Activated naive CD4-positive, alpha-beta T cell treated with anti-CD3 and anti-CD28 coated beads, Interleukin-2, amount 50 U/mL, for 72 hours (primary cell): ENCODE results near the gene CLEC4E. TPM values are rescaled to one million over a fixed set of nuclear protein-coding genes. Genes with fewer than 3 reads are reported as not detected.
"Not testable (repeated sequence)": the region's sequence is repeated elsewhere in the genome, so short reads cannot be mapped to it uniquely, and the experiment has no call there.

Source experiments
- ATAC-seq, 2 donors: fragments of 150-1000 bp; cut with Tn5 transposase; 2 replicates each; pipeline ENCODE4 v1.10.0; 2021; ENCODE audit warnings: mild to moderate bottlenecking in 2 of 2, moderate library complexity in 2 of 2
- DNase-seq, 2 donors: peaks; one replicate each; pipeline ENCODE4 v3.0.0; 2021 to 2022; ENCODE audit warnings: low spot score in 2 of 2
- H3K27ac Mint-ChIP-seq, 2 donors: one replicate each; pipeline ENCODE4 v1.8.0; 2022; ENCODE audit warnings: mild to moderate bottlenecking in 2 of 2, mixed read lengths in 2 of 2
- H3K36me3 Mint-ChIP-seq, 2 donors: one replicate each; pipeline ENCODE4 v1.8.0; 2022; ENCODE audit warnings: mixed read lengths in 2 of 2
- H3K9me3 Mint-ChIP-seq, 2 donors: one replicate each; pipeline ENCODE4 v1.8.0; 2022; ENCODE audit warnings: mixed read lengths in 2 of 2
- total RNA-seq, 2 donors: library from RNA; stranded (reverse); gene quantifications; one replicate each; pipeline ENCODE4 v1.2.3, GENCODE V29; 2022

CLEC4E gene
- total RNA-seq, 2 donors from 2014 or later: not detected

DNA sequence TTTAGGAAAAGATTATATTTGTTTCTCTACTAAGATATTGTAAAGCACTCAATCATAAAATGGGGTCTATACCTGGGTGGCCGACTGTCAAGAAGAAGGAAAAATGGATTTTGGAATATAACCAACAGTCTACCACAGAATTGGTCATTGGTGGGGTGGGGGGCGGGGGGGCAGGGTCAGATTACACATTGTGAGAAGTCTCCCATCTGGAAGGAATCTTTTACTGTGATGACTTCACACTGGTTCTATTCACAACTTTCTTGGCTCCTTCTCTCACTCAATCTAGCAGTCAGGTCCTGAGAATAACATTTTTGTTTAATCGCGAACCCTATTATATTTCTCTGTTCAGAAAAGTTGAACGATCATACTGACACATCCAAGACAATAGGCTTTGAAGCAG is 8.7 kb upstream of the CLEC4E start:
- H3K27ac Mint-ChIP-seq: no peak overlapping the region
- no peaks in the 10 kb centered on the region for H3K36me3 Mint-ChIP-seq
- no peak for ATAC-seq
- H3K9me3 Mint-ChIP-seq: no peaks in the 10 kb centered on the region
- DNase-seq: no peak

DNA sequence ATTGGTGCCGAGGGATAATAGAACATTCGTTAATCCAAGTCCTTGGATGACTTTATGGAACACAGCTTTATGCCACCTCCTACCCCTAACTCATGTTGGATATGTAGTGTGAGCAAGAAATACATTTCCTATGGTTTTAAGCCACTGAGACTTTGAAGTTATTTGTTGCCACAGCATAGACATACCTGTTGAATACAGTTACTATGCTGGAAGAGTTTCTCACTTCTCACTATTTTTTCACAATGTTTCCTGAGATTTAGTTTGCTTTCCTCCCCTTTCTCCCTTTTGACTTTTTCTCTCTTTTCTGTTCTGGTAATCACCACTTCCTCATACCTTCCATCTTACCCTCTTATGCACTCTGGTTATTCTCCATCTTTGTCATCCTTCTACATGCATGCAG is 7.5 kb upstream of the CLEC4E start:
- Mint-ChIP-seq H3K27ac (no peak overlapping the region), H3K36me3 (no peaks in the 10 kb centered on the region), H3K9me3 (no peaks in the 10 kb centered on the region)
- no peak for ATAC-seq
- no peak for DNase-seq

DNA sequence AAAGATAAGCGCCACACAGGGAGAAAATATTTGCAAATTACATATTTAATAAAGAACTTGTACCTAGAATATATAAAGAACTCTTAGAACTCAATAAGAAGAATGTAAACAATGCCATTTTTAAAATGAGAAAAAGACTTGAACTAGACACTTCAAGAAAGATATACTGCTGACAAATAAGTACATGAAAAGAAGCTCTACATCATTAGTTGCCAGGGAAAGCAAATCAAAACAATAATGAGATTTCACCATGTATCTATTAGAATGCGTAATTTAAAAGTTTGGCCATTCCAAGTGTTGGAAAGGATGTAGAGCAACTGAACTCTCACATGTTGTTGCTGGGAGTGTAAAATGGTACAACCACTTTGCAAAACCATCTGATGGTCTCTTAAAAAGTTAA is 6.9 kb upstream of the CLEC4E start:
- no peaks in the 10 kb centered on the region for H3K9me3 Mint-ChIP-seq
- H3K36me3 Mint-ChIP-seq: no peaks in the 10 kb centered on the region
- no peak overlapping the region for H3K27ac Mint-ChIP-seq

DNA sequence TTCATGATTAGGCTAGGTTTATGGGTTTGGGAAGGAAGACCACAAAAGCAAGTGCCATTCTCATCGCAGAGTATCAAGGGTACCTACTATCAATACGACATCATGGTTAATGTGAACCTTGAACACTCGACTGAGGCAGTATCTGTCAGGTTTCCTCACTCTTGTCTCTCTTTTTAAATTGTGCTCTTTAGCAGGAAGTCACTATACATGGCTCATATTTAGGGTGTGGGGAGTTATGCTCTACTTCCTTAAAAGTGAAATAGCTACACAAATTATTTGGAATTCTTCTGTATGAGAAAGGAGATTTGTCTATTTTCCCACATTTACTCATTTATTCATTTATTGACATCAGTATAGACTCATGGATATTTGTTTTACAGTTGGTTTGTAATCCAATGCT is 5.9 kb upstream of the CLEC4E start:
- no peaks in the 10 kb centered on the region for H3K9me3 Mint-ChIP-seq
- H3K36me3 Mint-ChIP-seq: no peaks in the 10 kb centered on the region
- no peak for DNase-seq
- H3K27ac Mint-ChIP-seq: no peak overlapping the region
- no peak for ATAC-seq

More for the DNA sequence above, 6.9 kb upstream of the CLEC4E start:
- DNase-seq (no peak), ATAC-seq (no peak)

DNA sequence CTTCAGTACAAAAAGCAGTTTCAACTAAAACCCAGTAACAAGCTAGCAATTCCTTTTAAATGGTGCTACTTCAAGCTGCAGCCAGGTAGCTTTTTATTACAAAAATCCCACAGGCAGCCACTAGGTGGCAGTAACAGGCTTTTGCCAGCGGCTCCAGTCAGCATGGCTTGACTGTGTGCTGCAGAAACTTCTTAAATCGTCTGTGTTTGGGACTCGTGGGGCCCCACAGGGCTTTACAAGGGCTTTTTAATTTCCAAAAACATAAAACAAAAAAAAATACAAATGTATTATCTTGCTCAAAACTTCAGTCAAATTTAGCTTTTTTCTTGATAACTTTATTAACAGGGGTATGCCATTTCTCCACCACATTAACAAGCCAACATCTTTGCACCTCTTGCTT is 3.6 kb upstream of the CLEC4E start:
- ATAC-seq: peak; percentile 57 to 73
- DNase-seq: peak in 1 of 2 donors; percentile 79
- H3K27ac Mint-ChIP-seq: no peak overlapping the region
- no peaks in the 10 kb centered on the region for H3K36me3 Mint-ChIP-seq
- H3K9me3 Mint-ChIP-seq: no peaks in the 10 kb centered on the region

DNA sequence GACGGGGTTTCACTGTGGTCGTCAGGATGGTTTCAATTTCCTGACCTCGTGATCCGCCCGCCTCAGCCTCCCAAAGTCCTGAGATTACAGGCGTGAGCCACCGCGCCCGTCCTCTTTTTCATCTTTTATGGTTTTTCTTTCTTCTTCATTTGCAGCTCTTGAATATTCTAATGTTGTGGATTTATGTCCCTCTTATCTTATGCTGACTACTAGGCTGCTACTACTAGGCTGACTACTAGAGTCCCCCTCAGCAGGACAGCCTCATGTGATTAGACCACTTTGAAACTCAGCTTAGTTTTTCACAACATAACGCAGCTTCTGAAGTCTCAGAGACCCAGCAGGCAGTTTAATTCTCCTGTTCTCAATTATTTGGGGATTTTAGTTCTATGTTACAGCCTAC is 857 bp upstream of the CLEC4E start:
- H3K27ac Mint-ChIP-seq: no peak overlapping the region
- no peaks in the 10 kb centered on the region for H3K36me3 Mint-ChIP-seq
- ATAC-seq (peak in 1 of 2 donors; percentile 49), DNase-seq (no peak)
- no peaks in the 10 kb centered on the region for H3K9me3 Mint-ChIP-seq

DNA sequence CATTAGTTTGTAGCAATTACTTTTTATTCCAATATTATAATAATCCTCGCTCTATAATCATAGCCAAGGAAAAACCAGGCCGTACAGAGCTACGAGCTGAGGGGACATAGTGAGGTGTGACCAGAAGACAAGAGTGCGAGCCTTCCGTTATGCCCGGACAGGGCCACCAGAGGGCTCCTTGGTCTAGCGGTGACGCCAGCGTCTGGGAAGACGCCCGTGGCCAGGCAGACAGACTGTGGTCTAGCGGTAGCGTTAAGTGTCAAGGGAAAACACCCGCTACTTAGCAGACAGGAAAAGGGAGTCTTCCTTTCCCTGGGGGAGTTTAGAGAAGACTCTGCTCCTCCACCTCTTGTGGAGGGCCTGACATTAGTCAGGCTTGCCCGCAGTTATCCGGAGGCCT is 2.9 kb downstream of the CLEC4E start:
- not testable (repeated sequence) for H3K36me3 Mint-ChIP-seq, H3K9me3 Mint-ChIP-seq, H3K27ac Mint-ChIP-seq, ATAC-seq
- peak in 1 of 2 donors; percentile 13 for DNase-seq

DNA sequence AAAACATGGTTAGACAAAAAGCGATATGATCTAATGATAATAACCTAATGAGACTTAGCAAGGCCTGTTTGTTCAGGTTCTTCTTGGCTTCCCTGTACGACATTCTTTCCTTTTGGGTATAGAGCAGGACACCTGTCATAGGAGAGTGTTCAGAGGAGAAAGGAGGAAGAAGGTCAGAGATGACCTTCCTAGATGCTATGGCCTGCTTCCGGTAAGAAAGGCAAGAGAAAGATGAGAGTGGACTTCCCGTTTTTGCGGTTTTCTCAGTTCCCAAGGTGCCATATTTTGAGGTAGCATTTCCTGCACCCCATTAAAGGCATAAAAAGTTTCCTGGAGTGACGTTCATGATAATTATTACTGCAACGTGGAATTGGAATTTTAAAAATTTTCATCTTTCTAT is 8.7 kb downstream of the CLEC4E start:
- ATAC-seq (no peak), DNase-seq (no peak)
- peaks cover 0 to under 1% of the 10 kb centered on the region in 2 donors for H3K36me3 Mint-ChIP-seq
- no peak overlapping the region for H3K27ac Mint-ChIP-seq
- no peaks in the 10 kb centered on the region for H3K9me3 Mint-ChIP-seq

DNA sequence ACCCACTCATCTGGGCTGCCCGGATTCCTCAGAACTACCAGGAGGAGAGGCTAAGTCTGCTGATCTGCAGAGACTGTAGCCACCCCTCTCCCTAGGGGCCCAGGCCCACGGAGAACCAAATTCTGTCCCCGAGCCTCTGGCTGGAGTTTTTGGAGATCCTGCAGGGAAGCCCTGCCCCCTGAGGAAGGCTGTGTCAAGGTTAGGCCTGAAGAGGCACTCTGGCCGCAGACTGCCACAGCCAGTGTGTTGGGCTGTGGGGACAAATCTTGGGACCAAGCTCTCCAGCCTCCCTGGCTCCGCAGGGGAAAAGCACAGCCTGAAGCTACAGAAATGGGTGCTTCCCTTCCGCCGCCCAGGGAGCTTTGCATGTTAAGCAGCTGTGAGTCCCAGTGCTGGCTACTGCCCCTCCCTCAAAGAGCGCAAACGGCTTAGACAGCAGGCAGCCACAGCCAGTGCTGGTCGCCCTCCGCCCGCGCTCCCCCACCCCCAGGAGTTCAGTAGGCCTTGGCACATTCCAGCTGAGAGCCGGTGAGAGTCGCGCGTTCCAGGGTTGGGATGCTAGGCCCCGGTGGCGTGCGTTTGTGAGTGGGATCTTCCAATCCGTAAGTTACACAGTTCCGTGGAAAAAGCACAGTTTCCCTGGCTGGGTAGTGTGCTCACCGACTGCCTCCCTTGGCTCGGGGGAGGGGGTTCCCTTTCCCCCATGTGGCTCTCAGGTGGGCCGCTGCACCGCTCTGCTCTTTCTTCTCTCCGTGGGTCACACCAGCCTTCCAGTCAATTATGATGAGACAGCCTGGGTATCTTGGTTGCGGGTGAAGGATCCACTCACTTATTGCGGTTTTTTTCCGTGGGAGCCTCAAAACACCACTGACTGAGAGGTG is 13.2 kb downstream of the CLEC4E start:
- ATAC-seq (no peak), DNase-seq (no peak)
- Mint-ChIP-seq H3K9me3 (peaks cover 13% of the 10 kb centered on the region in 2 donors), H3K27ac (no peak overlapping the region), H3K36me3 (peaks cover 16 to 24% of the 10 kb centered on the region in 2 donors)

DNA sequence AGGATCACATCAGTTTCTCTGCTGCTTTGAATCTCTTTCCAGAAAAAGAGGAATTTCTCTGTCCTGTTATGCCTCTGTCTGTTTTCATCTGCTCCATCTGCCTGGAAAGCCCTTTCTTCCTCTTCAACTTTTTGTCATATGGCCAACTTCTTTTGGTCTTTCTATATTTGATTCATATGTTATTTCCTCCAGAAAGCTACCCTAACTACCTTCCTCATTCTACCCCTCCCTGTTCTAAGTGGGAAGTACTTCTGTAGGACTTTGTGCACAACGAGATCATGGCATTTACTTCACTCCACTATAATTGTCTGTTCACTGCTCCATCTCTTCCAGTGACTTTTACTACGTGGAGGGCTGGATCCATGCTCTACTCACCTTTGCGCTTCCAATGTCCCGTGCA is 21.5 kb downstream of the CLEC4E start:
- Mint-ChIP-seq H3K36me3 (peaks cover under 1 to 2% of the 10 kb centered on the region in 2 donors), H3K9me3 (peaks cover 0 to under 1% of the 10 kb centered on the region in 2 donors), H3K27ac (no peak overlapping the region)
- ATAC-seq: no peak
- no peak for DNase-seq

DNA sequence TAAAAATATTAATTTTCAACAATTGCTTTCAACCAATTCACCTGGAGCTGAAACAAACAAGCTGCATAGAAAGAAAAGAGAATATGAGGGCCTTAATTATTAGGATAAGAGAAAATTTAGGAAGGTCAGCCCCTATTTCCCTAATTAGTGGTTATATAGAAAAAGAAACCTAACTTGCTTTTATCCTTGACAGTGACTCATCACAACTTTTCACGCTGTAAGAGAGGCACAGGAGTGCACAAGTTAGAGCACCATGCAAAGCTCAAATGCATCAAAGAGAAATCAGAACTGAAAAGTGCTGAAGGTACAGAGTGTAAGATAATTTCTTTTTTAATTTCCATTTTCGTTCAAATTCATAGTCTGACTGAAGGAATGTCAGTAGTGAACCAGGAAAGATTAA is 22.7 kb downstream of the CLEC4E start:
- no peak for ATAC-seq

DNA sequence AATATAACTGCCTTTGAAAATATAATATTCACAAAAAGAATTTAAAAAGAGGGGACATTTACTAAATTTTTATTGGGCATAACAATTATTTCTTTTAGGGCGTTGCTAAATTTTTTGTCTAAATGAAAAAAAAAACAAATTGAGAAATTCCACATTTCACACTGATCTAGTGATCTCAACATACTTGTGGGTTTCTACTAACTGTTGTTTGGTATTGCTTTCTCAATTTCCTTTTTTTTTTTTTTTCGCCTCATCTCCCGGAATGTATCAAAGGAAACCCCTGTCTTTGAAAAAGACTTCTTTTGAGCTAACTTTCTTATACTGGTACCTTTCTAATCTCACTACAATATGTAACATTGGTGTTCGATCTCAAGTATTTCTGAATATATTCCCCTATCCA is 27.4 kb downstream of the CLEC4E start, which contains the start of gene CLEC4D:
Gene CLEC4D (plus strand): TSS at position 248 of the 400 bp plus-strand sequence. CDS start 230 bp downstream, outside the sequence.
- DNase-seq (no peak), ATAC-seq (no peak)
- no peak within 1 kb of the TSS for H3K27ac Mint-ChIP-seq
- no peaks in the 10 kb centered on the region for H3K9me3 Mint-ChIP-seq
- H3K36me3 Mint-ChIP-seq: no peaks in the 10 kb centered on the region

More for the DNA sequence above, 22.7 kb downstream of the CLEC4E start:
- Mint-ChIP-seq H3K27ac (no peak overlapping the region), H3K9me3 (no peaks in the 10 kb centered on the region), H3K36me3 (no peaks in the 10 kb centered on the region)
- DNase-seq: no peak

DNA sequence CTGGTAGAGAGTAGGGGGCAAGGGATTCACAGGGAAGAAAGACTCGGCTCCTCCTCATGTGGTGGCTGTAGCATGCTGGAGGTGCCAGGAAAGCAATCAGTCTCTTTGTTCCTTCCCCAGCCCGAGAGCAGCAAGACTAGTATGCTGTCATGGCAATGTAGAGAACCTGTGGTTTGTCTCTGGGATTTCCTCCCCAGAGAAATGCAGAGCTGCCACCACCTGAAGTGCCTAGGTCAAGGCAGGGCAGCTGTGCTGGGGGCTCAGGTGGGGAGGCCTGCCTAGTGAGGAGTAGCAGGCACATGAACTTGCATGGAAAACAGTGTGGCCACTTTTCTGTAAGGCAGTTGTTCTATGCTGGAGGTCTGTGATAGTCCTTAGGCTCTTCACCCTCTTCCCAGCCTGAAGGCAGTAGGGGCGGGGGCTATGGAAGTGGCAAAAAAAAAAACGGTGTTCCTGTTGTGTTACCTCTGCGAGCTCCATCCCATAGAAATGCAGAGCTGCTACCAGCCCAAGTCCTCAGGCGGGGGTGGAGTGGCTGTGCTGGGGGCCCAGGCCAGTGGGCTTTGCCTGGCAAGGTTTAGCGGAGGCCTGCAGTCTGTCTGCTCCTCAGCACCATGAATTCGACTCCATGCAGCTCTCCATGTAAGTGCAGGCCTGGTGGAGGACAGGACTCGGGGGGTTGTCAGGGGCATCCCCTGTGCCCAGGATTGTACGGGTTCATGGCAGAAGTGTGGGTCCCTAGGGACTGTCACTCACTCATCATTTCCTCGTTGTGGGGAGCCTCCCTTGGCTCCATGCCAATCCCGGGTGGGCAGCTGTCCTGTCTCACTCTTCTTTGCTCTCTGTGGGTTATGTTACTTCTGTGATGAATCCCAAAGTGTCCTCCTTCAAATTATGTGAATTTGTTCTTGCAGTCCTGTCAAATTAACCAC is 31.5 kb downstream of the CLEC4E start:
- ATAC-seq (no peak), DNase-seq (no peak)
- Mint-ChIP-seq H3K27ac (no peak overlapping the region), H3K9me3 (no peaks in the 10 kb centered on the region), H3K36me3 (no peaks in the 10 kb centered on the region)

DNA sequence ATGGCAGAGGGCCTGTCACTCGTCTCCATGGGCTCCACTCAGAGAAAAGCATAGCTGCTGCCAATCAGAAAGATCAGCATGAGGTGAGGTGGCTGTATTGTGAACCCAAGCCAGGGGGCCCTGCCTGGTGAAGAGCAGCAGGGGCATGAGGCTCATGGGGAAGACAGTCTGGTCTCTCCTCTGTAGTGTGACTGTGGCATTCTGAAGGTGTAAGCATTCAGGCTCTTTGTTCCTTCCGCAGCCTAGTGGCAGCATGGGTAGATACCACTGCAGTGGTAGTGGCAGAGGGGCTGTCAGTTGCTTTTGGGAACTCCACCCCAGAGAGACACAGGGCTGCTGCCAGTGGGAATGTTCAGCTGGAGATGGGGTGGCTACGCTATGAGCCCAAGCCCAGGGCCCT is 32.5 kb downstream of the CLEC4E start:
- Mint-ChIP-seq H3K9me3 (no peaks in the 10 kb centered on the region), H3K27ac (no peak overlapping the region), H3K36me3 (no peaks in the 10 kb centered on the region)
- ATAC-seq: no peak
- no peak for DNase-seq

DNA sequence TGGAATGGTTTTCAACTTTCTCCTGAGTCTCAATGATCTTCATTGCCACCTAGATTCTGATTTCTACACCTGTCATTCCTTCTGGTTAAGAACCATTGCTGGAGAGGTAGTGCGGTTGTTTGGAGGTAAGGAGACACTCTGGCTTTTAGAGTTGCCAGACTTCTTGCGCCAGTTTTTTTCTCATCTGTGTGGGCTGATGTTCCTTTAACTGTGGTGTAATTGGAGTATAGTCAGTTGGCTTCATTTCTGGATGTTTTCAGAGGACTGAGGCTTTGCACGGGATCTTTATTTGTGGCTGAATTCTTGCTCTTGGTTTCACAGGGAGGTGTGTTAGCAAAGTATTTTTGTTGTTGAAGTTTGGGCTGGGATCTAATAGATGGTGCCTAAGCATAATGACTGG is 33.1 kb downstream of the CLEC4E start:
- no peaks in the 10 kb centered on the region for H3K36me3 Mint-ChIP-seq
- ATAC-seq (no peak), DNase-seq (no peak)
- no peak overlapping the region for H3K27ac Mint-ChIP-seq
- no peaks in the 10 kb centered on the region for H3K9me3 Mint-ChIP-seq

DNA sequence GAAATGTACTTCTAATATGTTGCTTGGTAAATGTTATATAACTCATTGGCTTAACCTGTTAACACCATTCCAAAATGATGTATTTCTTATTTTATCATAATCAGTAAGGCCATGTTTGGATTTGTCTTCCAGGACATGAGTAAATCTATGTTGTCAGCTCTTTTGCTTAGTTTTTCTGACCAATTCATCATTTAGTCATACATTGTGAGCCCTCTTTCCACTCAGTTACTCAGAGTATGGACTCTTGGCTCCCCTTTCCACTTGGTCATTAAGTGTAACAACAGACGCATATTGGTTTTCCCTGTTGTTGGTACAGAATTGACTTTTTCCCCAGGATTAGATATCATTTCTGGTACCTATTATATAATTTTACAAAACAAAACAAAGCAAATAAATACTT is 36.4 kb downstream of the CLEC4E start:
- DNase-seq (no peak), ATAC-seq (no peak)
- Mint-ChIP-seq H3K36me3 (no peaks in the 10 kb centered on the region), H3K9me3 (no peaks in the 10 kb centered on the region), H3K27ac (no peak overlapping the region)

DNA sequence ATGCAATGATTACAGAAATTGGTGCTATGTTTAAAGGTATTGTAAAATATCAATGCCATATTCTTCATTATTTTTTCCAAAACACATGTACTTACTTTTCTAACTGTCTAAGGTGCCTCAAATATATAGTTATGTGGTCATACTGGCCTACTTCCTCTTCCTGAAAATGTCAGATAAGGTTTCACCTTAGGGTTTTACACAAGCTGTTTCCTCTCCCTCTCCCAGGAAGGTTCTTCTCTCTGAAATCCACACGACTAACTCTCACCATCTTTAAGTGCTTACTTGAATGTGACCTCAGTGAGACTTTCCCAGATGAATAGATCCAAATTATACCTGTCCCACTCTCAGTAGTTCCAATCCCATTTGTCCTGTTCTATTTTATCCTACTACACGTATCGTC is 39.0 kb downstream of the CLEC4E start:
- ATAC-seq: no peak
- no peak for DNase-seq
- no peak overlapping the region for H3K27ac Mint-ChIP-seq

More for the DNA sequence above, 39.0 kb downstream of the CLEC4E start:
- Mint-ChIP-seq H3K9me3 (no peaks in the 10 kb centered on the region), H3K36me3 (no peaks in the 10 kb centered on the region)
